Thyroid gland (tissue), 4 donors: ENCODE data around the gene TBX3. TPM values are rescaled to one million over a fixed set of nuclear protein-coding genes. Genes with fewer than 3 reads are reported as not detected.

Source experiments
- DNase-seq, 2 donors: peaks; one replicate each; pipeline ENCODE4 v3.0.0-alpha.2; 2019
- H3K27ac ChIP-seq, 3 donors: fragments of 200-600 bp; sonication (generic); 1 replicate in 2 of 3; 2 replicates in 1 of 3; pipeline ENCODE4 v1.5.1; 2016 to 2019; ENCODE audit warnings: mild to moderate bottlenecking in 1 of 3, moderate library complexity in 1 of 3
- H3K27me3 ChIP-seq: fragments of 200-600 bp; sonication (generic); one replicate; pipeline ENCODE4 v1.5.1; 2019
- H3K36me3 ChIP-seq, 2 donors: fragments of 200-600 bp; sonication (generic); one replicate each; pipeline ENCODE4 v1.5.1; 2016 to 2019
- H3K4me1 ChIP-seq, 2 donors: fragments of 200-600 bp; sonication (generic); one replicate each; pipeline ENCODE4 v1.5.1; 2017 to 2019
- H3K4me3 ChIP-seq, 3 donors: fragments of 200-600 bp; sonication (generic); replicated peaks in 1 of 3; 1 replicate in 2 of 3; 2 replicates in 1 of 3; pipeline ENCODE4 v1.5.1; 2016; ENCODE audit warnings: mild to moderate bottlenecking in 1 of 3
- H3K9me3 ChIP-seq: fragments of 200-600 bp; sonication (generic); one replicate; pipeline ENCODE4 v1.5.1; 2017
- POLR2A ChIP-seq, 2 donors: fragments of 450-650 bp; IDR thresholded peaks; one replicate each; pipeline ENCODE4 v1.6.1; 2017; ENCODE audit warnings: antibody characterized with exemption in 2 of 2, mild to moderate bottlenecking in 2 of 2, moderate library complexity in 1 of 2
- WGBS, 2 donors: methylation state at CpG; one replicate each; pipeline ENCODE4 v1.1.5; 2017; 5-methylcytosine and 5-hydroxymethylcytosine counted together
- intact Hi-C: fragments of 100-400 bp; cut with DNase I; formaldehyde crosslinking; loops from one replicate; pipeline ENCODE4 v1.15.1; 2023
- total RNA-seq, 4 donors: library from RNA; depleted of rRNA; stranded (reverse); fragments of >200 nt; gene quantifications; one replicate each; pipeline ENCODE4 v1.2.3, GENCODE V29; 2016
- TF ChIP-seq, protein P1 (sequence below), 6 experiments: fragments of 200-600 bp in 3 of 6; fragments of 450-650 bp in 3 of 6; sonication (generic) in 3 of 6; IDR thresholded peaks; one replicate each; pipeline ENCODE4 v1.5.1; 2016 to 2019; ENCODE audit warnings: antibody characterized with exemption in 6 of 6, mild to moderate bottlenecking in 2 of 6, inconsistent platforms in 1 of 6, moderate library complexity in 1 of 6

The TBX3 gene
- total RNA-seq, 4 donors from 2014 or later = 104 to 258 (median 192) TPM

DNA sequence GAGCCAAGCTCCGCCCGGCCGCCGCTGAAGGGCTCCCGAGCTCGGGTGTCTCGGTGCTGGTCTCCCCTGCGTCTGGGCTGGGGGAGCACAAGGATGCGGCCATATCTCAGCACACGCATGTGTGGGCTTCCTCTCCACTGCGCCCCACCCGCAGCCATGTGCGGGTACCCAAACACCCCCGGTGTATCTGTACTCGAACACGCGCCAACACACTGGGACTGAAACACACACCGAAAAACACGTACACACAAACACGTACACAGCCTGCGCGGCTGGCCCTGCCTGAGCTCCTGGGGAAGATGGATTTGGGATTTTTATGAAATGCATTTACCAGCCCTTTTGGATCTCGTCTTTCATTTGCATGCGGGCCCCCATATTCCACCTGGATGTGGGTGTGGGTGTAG is 897 bp upstream of the TBX3 start:
- H3K9me3 ChIP-seq = no peaks in the 10 kb centered on the region
- no peaks in the 10 kb centered on the region for H3K27me3 ChIP-seq
- TF ChIP-seq POLR2A (IDR thresholded peaks at IDR 0.05) = no peak
- TF ChIP-seq, protein P1, sequence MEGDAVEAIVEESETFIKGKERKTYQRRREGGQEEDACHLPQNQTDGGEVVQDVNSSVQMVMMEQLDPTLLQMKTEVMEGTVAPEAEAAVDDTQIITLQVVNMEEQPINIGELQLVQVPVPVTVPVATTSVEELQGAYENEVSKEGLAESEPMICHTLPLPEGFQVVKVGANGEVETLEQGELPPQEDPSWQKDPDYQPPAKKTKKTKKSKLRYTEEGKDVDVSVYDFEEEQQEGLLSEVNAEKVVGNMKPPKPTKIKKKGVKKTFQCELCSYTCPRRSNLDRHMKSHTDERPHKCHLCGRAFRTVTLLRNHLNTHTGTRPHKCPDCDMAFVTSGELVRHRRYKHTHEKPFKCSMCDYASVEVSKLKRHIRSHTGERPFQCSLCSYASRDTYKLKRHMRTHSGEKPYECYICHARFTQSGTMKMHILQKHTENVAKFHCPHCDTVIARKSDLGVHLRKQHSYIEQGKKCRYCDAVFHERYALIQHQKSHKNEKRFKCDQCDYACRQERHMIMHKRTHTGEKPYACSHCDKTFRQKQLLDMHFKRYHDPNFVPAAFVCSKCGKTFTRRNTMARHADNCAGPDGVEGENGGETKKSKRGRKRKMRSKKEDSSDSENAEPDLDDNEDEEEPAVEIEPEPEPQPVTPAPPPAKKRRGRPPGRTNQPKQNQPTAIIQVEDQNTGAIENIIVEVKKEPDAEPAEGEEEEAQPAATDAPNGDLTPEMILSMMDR (IDR thresholded peaks at IDR 0.05) = no peak
- H3K27ac ChIP-seq = peak overlapping the region; percentile 97 to 99 (median 99)
- peaks cover 30 to 35% of the 10 kb centered on the region in 2 donors for H3K4me1 ChIP-seq
- WGBS, 2 donors = 2 to 10% methylated on average over 6 to 16 of the region's 24 CpGs
- peak overlapping the region; percentile 27 to 94 (median 52) for H3K4me3 ChIP-seq
- no peak for DNase-seq
- H3K36me3 ChIP-seq = peaks cover 8 to 23% of the 10 kb centered on the region in 2 donors
- intact Hi-C loops = no loop called here

DNA sequence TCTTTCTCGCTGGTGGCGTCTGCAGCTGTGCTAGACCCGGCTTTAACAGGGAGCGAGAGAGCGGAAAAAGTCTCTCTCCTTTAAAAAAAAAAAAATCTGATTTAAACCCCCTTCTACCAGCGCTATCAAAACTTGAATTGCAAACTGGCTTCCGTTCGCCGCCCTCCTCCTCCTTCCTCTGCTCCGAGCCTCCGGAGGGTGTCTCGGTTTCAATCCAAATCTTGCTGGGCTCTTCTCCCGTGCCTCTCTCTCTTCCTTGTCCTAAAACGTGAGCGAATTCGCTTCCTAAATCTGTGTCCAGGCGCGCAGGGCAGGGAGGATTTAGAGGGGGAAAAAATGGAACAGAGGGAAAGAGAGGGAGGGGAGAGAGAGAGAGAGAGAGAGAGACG is 272 bp downstream of the TBX3 start:
- 0 to 1% methylated on average over 19 of the region's 19 CpGs for WGBS, 2 donors
- intact Hi-C loops = no loop called here
- TF ChIP-seq, protein P1 (IDR thresholded peaks at IDR 0.05) = no peak
- TF ChIP-seq POLR2A (IDR thresholded peaks at IDR 0.05) = no peak
- Histone ChIP-seq H3K4me1 (peaks cover 25% of the 10 kb centered on the region in 2 donors), H3K9me3 (no peaks in the 10 kb centered on the region), H3K27me3 (no peaks in the 10 kb centered on the region), H3K36me3 (peaks cover 14 to 34% of the 10 kb centered on the region in 2 donors), H3K27ac (peak overlapping the region; percentile 92 to 99 (median 99)), H3K4me3 (peak overlapping the region; percentile 49 to 88 (median 77))
- no peak for DNase-seq

DNA sequence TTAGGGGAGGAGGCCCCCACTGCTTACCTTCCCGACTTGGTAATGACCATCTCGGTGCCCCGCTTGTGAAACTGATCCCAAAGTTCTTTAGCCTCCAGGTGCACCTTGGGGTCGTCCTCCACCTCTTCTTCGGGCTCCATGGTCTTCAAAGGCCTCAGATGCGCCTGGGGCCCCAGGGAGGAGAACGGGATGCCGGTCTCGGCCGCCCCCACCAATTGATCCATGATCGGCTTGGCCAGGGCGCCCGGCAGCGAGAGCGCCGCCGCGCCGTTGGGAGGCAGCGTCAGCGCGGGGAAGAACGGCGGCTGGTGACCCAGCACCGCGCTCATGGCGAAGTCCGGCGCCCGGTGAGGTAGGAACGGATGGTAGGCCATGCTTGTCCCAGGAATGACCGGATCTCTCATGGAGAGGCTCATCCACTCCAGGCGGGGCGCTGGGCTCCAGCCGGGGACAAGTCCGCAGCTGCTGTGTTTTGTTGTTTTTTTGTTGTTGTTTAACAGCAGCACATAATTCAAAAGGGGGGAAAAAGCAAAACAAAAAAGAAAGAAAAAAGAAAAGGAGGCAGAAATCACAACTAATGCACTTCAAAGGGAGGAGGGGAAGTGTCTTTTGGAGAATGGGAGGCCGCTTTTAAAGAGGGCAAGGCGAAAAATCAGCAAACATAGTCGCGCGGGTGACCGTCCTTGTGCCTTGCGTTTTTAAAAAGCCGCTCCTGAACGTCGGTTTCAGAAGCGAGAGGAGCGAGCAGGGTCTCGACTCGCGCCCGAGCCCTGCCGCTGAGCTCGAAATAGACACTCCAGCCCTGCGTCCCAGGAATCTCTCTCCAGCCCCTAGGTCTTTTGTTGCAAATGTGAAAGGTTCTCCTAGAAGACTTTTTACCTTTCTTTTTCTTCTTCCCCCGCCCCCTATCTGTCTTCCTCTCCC is 928 bp downstream of the TBX3 start:
- no peak for DNase-seq
- peak overlapping the region; percentile 49 to 88 (median 77) for H3K4me3 ChIP-seq
- TF ChIP-seq, protein P1 (IDR thresholded peaks at IDR 0.05) = no peak
- TF ChIP-seq POLR2A (IDR thresholded peaks at IDR 0.05) = no peak
- peaks cover 14 to 38% of the 10 kb centered on the region in 2 donors for H3K36me3 ChIP-seq
- no peaks in the 10 kb centered on the region for H3K9me3 ChIP-seq
- H3K4me1 ChIP-seq = peaks cover 20 to 23% of the 10 kb centered on the region in 2 donors
- WGBS, 2 donors = 0 to 1% methylated on average over 43 to 55 of the region's 56 CpGs
- peak overlapping the region; percentile 92 to 99 (median 99) for H3K27ac ChIP-seq
- intact Hi-C loops = no loop called here
- no peaks in the 10 kb centered on the region for H3K27me3 ChIP-seq

DNA sequence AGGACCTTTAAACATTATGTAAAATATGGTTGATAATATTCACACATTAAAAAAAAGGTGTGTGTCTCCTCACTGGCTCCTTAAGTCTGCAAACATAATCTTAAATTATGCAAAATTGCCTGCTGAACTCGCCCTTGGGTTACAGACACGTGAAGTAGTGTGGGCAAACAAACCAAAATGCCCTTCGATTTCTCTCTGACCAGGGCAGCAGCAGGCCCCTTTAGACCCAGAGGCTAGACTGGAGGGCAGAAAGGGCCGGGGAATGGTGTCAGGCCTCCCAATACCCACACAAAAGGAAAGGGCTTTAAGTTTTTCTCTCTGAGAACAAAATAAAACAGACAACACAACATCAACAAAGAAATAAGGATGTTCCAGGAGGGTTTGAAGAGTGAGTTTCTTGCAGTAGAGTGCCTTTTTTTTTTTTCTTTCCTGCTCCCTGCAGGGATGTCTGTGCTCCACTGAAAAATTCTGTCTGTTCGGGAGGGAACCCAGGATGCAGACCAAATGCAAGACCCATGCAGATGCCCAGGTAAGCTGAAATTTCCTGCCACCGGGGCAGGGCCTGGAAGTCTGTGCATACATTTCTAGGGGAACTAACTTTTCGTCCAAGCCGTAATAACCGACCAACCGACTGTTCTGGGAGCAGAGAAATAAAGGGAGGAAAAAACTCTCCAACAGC is 1.7 kb downstream of the TBX3 start:
- DNase-seq = no peak
- Histone ChIP-seq H3K27ac (peak overlapping the region; percentile 92 to 99 (median 99)), H3K4me3 (peak overlapping the region; percentile 49 to 88 (median 77)), H3K27me3 (no peaks in the 10 kb centered on the region), H3K4me1 (peaks cover 12 to 21% of the 10 kb centered on the region in 2 donors), H3K36me3 (peaks cover 15 to 38% of the 10 kb centered on the region in 2 donors), H3K9me3 (no peaks in the 10 kb centered on the region)
- intact Hi-C loops = no loop called here
- 5 to 7% methylated on average over 10 of the region's 10 CpGs for WGBS, 2 donors
- no peak for TF ChIP-seq POLR2A (IDR thresholded peaks at IDR 0.05)
- TF ChIP-seq, protein P1 (IDR thresholded peaks at IDR 0.05) = no peak
